H1 (cell line): ENCODE data around the gene ADNP.

Experiments
- CBX8 ChIP-seq: fragments of 300-800, 300-1000 bp; sonication (generic); IDR thresholded peaks from 2 replicates; pipeline ENCODE4 v1.7.1; 2016; ENCODE audit warnings: low read depth, low read length, borderline replicate concordance
- EP300 ChIP-seq, 2 experiments: IDR thresholded peaks; 1 replicate in 1 of 2; 2 replicates in 1 of 2; pipeline ENCODE4 v1.6.1; 2011 to 2012; ENCODE audit warnings: low read depth in 2 of 2, low read length in 2 of 2, mild to moderate bottlenecking in 2 of 2, borderline replicate concordance in 1 of 2, inconsistent platforms in 1 of 2, moderate library complexity in 1 of 2
- SIRT6 ChIP-seq: IDR thresholded peaks from one replicate; pipeline ENCODE4 v1.7.1; 2012; ENCODE audit warnings: low read length, inconsistent platforms

GRCh38 chr20:50845566-50846215, 85.5 kb downstream of the ADNP start:
- TF ChIP-seq EP300 (IDR thresholded peaks at IDR 0.05; ENCODE audit: borderline replicate concordance in 1 of 2, low read depth in 2 of 2, low read length in 2 of 2) = no peak
- TF ChIP-seq CBX8 = no peak
- TF ChIP-seq SIRT6 = no peak
